Activated CD4-positive, alpha-beta T cell treated with anti-CD3 and anti-CD28 coated beads, Interleukin-2, amount 10 ng/mL, durations not matched to agents 24 days and 14 days (primary cell): ENCODE results near the gene ORM2. TPM values are rescaled to one million over a fixed set of nuclear protein-coding genes. Genes with fewer than 3 reads are reported as not detected.
A peak's percentile ranks its signal among the peaks of the same experiment; 100 is the strongest.

Experiments used
- DNase-seq: peaks from one replicate; pipeline ENCODE4 v3.0.0; 2022
- H3K27ac Mint-ChIP-seq: one replicate; pipeline ENCODE4 v1.8.0; 2022; ENCODE audit warnings: mild to moderate bottlenecking, mixed read lengths
- H3K27me3 Mint-ChIP-seq: one replicate; pipeline ENCODE4 v1.8.0; 2022; ENCODE audit warnings: mixed read lengths
- H3K36me3 Mint-ChIP-seq: one replicate; pipeline ENCODE4 v1.8.0; 2022; ENCODE audit warnings: low read depth, mild to moderate bottlenecking, mixed read lengths
- H3K4me1 Mint-ChIP-seq: one replicate; pipeline ENCODE4 v1.8.0; 2021; ENCODE audit warnings: mixed read lengths
- H3K4me3 Mint-ChIP-seq: one replicate; pipeline ENCODE4 v1.8.0; 2022; ENCODE audit warnings: mild to moderate bottlenecking, moderate library complexity, mixed read lengths
- H3K9me3 Mint-ChIP-seq: one replicate; pipeline ENCODE4 v1.8.0; 2021; ENCODE audit warnings: mixed read lengths
- intact Hi-C: fragments of 100-400 bp; cut with micrococcal nuclease; formaldehyde crosslinking; loops from one replicate; pipeline ENCODE4 v1.15.1; 2023
- total RNA-seq: library from RNA; stranded (reverse); gene quantifications from 2 replicates; pipeline ENCODE4 v1.2.3, GENCODE V29; 2022

ORM2 gene
- total RNA-seq, 1 donor from 2014 or later = not detected

DNA sequence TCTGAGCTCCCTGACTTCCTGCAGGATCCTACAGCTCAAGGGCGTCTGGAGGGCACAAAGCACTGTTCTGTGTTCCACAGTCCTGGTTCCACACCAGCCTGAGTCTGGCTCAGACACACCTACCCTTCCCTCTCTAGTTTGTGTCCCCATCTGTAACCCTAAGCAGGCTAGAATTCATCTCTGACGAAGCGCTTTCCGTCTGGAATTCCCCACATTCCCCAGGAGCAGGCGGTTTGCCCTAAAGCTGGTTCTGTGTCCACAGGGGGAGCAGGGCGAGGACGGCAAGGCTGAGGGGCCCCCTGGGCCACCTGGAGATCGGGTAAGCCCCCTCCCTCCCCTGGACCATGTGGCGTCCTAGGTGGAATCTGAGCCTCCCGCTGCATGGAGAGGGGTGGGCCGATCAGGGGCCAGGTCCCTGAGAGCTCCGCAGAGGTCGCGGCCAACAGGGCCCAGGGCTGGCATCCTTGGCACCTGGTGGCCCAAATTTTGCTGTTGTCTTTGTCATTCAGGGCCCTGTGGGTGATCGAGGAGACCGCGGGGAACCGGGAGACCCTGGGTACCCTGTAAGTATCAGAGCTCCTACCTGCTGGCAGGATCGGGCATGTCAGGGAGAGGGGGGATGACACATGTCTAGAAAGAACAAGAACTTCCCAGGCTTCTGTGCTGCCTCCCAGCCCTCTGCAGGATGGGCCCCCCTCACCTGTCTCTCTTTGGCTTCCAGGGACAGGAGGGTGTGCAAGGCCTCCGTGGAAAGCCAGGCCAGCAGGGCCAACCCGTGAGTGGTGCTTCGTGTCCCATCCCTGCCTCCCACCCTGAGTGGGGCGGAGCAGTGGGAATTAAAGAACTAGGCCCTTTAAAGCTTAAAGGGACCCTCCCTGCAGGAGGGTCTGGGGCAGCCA lies 41.2 kb upstream of the ORM2 start:
- Mint-ChIP-seq H3K4me3 (no peak overlapping the region), H3K9me3 (no peaks in the 10 kb centered on the region), H3K36me3 (no peaks in the 10 kb centered on the region), H3K4me1 (peaks cover 3% of the 10 kb centered on the region), H3K27me3 (peaks cover 2% of the 10 kb centered on the region), H3K27ac (no peak overlapping the region)
- no peak for DNase-seq
- intact Hi-C loops = no loop called here

DNA sequence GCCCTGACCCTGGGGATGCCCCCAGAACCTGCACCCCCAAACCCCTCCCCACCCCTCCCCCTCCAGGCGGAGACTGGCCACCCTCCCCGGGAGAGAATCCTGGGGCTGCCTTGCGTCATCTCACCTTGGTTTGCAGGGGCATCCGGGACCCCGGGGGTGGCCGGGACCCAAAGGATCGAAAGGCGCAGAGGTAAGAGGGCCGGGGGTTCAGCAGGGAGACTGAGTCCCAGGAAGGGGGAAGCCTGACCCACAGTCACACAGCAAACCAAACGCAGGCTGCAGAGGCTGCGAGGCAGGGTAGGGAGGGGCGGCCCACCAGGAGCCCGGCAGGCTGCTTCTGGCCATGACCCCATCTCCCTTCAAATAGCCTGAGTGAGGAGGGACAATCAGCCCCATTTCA lies 40.6 kb upstream of the ORM2 start:
- peaks cover 2% of the 10 kb centered on the region for H3K27me3 Mint-ChIP-seq
- no peaks in the 10 kb centered on the region for H3K9me3 Mint-ChIP-seq
- H3K36me3 Mint-ChIP-seq = no peaks in the 10 kb centered on the region
- no peak overlapping the region for H3K27ac Mint-ChIP-seq
- H3K4me3 Mint-ChIP-seq = no peak overlapping the region
- DNase-seq = no peak
- intact Hi-C loops = no loop called here
- peaks cover 3% of the 10 kb centered on the region for H3K4me1 Mint-ChIP-seq

DNA sequence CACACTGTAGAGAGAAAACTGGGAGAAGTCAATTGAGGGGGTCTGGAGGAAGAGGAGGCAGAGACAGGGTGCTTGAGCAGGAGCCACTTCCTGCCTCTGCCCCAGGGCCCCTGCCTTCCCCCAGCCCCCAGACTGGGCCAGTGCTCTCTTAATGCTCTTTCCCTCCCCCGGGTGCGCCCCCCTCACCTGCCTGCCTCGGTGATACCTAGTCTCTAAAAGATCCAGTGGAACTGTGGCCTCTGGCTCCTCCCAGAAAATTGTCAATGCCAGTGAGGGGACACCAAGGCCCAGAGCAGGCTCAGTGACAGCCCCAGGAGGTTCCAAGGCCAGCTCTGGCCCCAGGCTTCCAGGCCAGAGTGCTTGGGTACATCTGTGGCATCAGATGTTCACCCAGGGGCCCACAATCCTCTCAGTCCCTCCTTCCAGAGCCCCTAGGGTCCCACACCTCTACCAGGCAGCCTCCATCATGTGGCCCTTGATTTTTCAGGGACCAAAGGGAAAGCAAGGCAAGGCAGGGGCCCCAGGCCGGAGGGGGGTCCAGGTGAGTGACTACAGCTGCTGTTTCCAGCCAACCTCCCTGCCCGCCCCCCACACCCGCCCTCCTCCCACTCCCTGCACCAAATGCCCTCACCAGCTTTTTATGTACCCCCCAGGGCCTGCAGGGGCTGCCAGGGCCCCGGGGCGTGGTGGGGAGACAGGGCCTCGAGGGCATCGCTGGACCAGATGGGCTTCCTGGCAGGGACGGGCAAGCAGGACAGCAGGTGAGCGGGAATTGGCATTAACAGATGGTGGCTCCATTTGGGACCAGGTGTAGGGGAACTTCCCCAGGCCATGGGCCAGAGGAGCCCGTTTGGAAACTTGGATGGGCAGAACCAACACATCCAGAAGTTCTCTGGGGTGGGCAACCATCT lies 39.8 kb upstream of the ORM2 start:
- Mint-ChIP-seq H3K27ac (no peak overlapping the region), H3K9me3 (peaks cover under 1% of the 10 kb centered on the region), H3K4me3 (no peak overlapping the region), H3K36me3 (peaks cover 2% of the 10 kb centered on the region), H3K4me1 (peaks cover 3% of the 10 kb centered on the region), H3K27me3 (peaks cover 2% of the 10 kb centered on the region)
- intact Hi-C loops = loop anchor here (1.0 to 10.0 kb wide), 2 partner anchors 208 to 485 kb away; no protein-coding TSS in a partner anchor
- no peak for DNase-seq

DNA sequence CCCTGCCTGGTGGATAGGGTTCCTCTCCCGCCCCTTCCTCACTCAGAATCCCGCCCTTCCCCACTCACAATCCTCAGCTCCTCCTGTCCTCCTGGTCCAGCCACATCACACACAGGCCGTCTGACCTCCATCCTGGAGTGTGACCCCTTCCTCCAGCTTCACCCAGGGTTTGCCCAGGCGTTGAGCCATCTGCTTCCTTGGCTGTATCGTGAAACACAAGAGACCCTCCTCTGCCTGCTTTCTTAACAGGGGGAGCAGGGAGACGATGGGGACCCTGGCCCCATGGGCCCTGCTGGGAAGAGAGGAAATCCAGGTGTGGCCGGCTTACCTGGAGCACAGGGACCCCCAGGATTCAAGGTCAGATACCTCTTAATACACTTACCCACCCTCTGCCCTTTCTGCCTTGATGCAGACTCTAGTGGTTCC lies 39.1 kb upstream of the ORM2 start:
- H3K36me3 Mint-ChIP-seq = peaks cover 2% of the 10 kb centered on the region
- DNase-seq = no peak
- H3K9me3 Mint-ChIP-seq = peaks cover 3% of the 10 kb centered on the region
- peaks cover 3% of the 10 kb centered on the region for H3K4me1 Mint-ChIP-seq
- H3K4me3 Mint-ChIP-seq = no peak overlapping the region
- intact Hi-C loops = loop anchor here (1.0 to 10.0 kb wide), 2 partner anchors 208 to 486 kb away; no protein-coding TSS in a partner anchor
- peaks cover 2% of the 10 kb centered on the region for H3K27me3 Mint-ChIP-seq
- no peak overlapping the region for H3K27ac Mint-ChIP-seq

DNA sequence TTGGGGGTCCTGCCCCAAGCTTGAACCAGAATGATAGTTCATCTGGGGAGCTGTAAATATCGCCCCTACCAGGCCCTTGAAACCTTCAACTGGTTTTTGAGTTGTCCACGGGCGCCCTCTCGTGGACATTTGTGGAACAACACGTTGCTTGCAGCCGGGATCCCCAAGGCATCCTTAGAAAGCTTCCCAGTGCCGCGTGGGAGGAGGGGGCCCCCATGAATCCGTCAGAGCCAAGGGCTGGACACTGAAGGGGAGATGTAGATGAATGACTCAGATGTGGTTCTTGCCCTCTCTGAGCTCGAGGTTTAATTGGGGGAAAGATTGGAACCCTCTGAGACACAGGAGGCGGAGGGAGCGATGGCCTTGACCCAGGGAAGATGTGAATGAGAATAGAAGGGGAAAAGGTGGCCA lies 38.6 kb upstream of the ORM2 start:
- no peak overlapping the region for H3K27ac Mint-ChIP-seq

DNA sequence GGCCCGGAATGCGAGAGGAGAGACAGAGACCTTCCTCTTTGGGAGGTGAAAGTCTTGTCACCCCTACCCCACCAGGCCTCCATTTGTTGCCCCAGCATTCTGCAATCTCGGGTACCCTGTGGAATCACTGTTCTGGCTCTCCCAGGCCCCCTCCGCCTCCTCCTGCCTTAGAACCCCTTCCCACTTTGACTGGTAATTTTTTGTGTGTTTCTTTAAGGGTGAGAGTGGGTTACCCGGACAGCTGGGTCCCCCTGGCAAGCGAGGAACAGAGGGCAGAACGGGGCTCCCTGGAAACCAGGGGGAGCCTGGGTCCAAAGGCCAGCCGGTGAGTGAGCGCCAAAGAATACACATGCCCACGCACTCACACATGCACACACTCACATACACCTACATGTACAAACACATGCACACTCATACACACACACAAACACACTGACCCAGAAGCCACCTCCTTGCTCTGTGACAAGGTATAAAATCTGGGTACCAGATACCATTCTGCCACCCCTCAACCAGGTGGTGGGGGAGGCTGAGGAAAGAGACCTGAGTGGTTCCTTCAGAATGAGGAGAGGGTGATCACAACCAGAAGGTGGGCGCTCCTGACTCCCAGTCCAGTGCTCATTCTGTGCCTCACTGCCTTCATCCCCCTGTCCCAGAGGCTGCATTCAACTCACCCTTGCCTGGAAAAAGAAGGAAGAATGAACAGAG lies 37.6 kb upstream of the ORM2 start:
- no peak for DNase-seq
- H3K4me1 Mint-ChIP-seq = peaks cover 3% of the 10 kb centered on the region

More for the DNA sequence above, 38.6 kb upstream of the ORM2 start:
- peaks cover 2% of the 10 kb centered on the region for H3K27me3 Mint-ChIP-seq
- intact Hi-C loops = loop anchor here (1.0 to 10.0 kb wide), 3 partner anchors 136 to 486 kb away; partner anchors contain the start of gene COL27A1
- H3K4me3 Mint-ChIP-seq = no peak overlapping the region
- peaks cover 3% of the 10 kb centered on the region for H3K4me1 Mint-ChIP-seq
- peaks cover 6% of the 10 kb centered on the region for H3K36me3 Mint-ChIP-seq
- peak; percentile 91 for DNase-seq
- H3K9me3 Mint-ChIP-seq = peaks cover 7% of the 10 kb centered on the region

DNA sequence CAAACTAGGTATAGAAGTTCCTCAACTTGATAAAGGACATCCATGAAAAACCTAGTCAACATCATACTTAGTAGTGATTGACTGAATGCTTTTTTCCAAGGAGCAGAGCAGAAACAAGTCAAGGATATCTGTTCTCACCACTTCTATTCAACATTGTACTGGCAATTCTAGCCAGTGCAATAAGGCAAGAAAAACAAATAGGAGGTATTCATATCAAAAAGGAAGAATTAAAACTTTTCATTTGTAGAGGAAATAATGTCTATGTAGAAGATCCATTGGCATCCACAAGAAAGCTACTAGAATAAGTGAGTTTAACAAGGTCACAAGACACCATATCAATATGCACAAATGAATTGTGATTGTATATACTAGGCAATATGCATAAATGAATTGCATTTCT lies 35.0 kb upstream of the ORM2 start:
- H3K27ac Mint-ChIP-seq = no peak overlapping the region
- H3K4me3 Mint-ChIP-seq = no peak overlapping the region
- H3K9me3 Mint-ChIP-seq = peaks cover 7% of the 10 kb centered on the region
- H3K36me3 Mint-ChIP-seq = peaks cover 6% of the 10 kb centered on the region
- H3K4me1 Mint-ChIP-seq = peaks cover 3% of the 10 kb centered on the region
- no peak for DNase-seq
- H3K27me3 Mint-ChIP-seq = peaks cover 2% of the 10 kb centered on the region
- intact Hi-C loops = loop anchor here (10.0 kb wide), 1 partner anchor 490 kb away; no protein-coding TSS in a partner anchor

More for the DNA sequence above, 37.6 kb upstream of the ORM2 start:
- peaks cover 7% of the 10 kb centered on the region for H3K9me3 Mint-ChIP-seq
- intact Hi-C loops = loop anchor here (1.0 to 10.0 kb wide), 3 partner anchors 137 to 487 kb away; partner anchors contain the start of gene COL27A1
- H3K4me3 Mint-ChIP-seq = no peak overlapping the region
- peaks cover 6% of the 10 kb centered on the region for H3K36me3 Mint-ChIP-seq
- no peak overlapping the region for H3K27ac Mint-ChIP-seq
- peaks cover 2% of the 10 kb centered on the region for H3K27me3 Mint-ChIP-seq

DNA sequence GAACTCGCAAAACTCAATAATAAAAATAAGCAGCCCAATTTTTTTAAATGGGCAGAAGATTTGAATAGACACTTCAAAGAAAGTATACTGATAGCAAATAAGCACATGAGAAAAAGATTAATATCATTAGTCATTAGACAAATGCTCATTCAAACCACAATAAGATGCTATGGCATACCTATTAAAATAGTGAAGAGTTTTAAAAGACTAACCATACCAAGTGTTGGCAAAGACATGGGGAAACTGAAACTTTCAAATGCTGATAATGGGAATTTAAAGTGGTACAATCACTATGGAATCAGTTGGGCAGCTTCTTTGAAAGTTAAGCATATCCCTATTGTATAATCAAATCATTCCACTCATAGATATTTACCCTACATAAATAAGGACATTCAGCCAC lies 33.3 kb upstream of the ORM2 start:
- peaks cover 2% of the 10 kb centered on the region for H3K27me3 Mint-ChIP-seq
- H3K4me3 Mint-ChIP-seq = no peak overlapping the region
- no peak for DNase-seq
- H3K27ac Mint-ChIP-seq = no peak overlapping the region
- intact Hi-C loops = loop anchor here (10.0 kb wide), 1 partner anchor 492 kb away; no protein-coding TSS in a partner anchor
- no peaks in the 10 kb centered on the region for H3K4me1 Mint-ChIP-seq
- peaks cover 7% of the 10 kb centered on the region for H3K9me3 Mint-ChIP-seq
- H3K36me3 Mint-ChIP-seq = peaks cover 6% of the 10 kb centered on the region

DNA sequence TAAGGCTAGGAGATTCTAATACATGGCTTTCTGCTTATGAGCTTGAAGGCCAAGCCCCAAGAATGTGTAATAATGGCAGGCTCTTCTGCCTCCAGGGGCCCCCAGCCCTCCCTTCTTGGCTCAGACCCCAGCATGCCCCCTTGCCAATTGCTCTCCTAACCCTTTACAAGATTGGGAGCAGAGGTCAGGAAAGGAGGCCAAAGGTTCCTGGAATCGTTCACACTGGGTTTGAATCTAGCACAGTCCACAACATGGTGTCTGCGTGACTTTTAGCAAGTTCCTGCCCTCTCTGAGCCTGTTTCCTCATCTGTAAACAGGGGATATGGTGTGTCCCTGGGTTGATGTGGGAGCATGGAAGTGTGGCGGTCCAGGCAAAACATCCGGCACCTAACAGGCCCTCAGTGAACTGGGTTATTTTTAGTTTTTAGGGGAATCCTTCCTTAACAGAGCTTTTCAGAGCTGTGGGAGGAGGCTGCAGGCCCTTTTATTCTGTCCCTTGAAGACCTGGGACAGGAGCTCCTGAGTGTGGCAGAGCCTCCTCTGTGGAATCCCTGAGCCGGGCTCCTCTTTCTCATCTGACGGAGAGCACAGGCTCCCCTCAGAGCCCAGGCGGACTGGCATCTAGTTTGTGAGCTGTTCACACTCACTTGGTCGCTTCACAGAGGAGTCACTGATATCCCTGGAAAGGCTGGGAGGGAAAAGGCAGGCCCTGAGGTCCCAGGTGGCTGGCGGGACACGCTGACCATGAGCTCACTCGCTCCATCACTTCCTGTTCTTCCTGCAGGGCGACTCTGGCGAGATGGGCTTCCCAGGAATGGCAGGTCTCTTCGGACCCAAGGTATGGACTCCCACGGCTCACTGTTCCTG lies 30.1 kb upstream of the ORM2 start:
- H3K4me3 Mint-ChIP-seq = no peak overlapping the region
- intact Hi-C loops = loop anchor here (10.0 kb wide), 1 partner anchor 495 kb away; no protein-coding TSS in a partner anchor
- no peaks in the 10 kb centered on the region for H3K4me1 Mint-ChIP-seq
- no peak for DNase-seq
- H3K9me3 Mint-ChIP-seq = peaks cover 7% of the 10 kb centered on the region
- H3K27ac Mint-ChIP-seq = no peak overlapping the region
- H3K27me3 Mint-ChIP-seq = no peaks in the 10 kb centered on the region
- H3K36me3 Mint-ChIP-seq = peaks cover 6% of the 10 kb centered on the region

DNA sequence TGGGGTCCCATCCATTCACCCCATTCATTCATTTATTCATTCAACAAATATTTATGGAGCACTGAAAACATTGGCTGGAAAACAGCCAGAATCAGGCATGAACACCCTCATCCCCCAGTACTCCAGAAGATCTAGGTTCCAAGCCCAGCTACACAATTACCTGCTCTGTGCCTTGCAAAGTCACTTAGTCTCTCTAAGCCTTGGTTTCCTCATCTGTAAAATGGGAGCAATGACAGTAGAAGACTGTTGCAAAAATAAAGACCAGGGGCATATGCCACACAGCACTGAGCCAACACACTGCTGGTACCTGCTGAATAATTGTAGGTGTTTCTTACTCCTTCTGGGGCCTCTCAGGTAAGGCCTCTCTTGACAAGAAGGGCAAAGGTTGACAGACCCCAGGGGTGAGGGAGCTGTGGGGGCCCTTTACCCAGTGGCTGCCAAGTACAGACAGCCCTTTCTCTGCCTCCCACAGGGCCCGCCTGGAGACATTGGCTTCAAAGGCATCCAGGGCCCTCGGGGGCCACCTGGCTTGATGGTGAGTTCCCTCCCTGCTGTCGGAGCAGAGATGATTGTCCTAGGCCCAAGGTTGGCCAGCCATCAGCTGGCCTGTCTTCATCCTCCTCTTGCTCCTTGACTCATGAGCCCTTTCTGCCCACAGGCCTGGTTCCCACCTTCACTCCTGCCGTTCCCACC lies 29.4 kb upstream of the ORM2 start:
- Mint-ChIP-seq H3K4me1 (no peaks in the 10 kb centered on the region), H3K27ac (no peak overlapping the region), H3K36me3 (peaks cover 4% of the 10 kb centered on the region), H3K4me3 (no peak overlapping the region), H3K9me3 (peaks cover 4% of the 10 kb centered on the region), H3K27me3 (no peaks in the 10 kb centered on the region)
- intact Hi-C loops = no loop called here
- no peak for DNase-seq

DNA sequence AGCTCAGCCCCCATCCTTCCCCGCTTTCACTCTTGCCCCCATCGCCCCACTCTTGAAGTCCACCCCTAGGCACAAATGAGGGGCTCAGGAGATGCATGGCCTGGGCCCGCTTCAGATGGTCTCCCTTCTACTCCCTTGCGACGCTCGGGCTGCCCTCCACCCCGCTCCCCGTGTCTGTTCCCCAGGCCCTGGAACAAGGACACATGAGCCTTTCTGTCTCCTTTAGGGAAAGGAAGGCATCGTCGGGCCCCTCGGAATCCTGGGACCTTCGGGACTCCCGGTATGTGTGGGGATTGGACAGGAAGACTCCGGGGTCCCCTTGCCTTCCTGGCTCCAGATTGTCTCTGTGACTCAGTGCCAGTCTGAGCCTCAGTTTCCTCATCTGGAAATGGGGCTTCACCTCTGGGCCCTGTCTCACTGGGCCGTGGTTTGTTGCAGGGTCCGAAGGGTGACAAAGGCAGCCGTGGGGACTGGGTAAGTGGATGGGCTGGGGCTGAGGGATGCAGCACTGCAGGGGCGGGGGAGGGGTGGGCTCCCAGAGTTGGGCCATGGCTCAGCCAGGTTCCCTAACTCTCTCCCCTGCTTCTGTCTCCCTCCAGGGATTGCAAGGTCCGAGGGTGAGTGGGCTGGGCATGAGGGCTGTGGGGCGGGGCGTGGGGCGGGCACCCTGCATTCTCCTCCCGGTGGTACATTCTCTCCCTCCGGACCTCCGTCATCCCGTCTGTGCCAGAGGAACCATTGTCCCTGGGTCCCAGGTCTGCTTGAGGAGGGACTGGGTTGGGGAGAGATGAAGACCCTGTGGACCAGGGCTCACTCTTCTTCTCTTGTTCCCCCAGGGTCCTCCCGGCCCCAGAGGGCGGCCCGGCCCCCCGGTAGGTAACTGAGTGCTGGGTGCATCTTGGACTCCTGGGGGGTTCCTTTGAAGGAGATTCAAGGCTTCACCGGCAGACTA lies 28.5 kb upstream of the ORM2 start:
- no peak overlapping the region for H3K27ac Mint-ChIP-seq
- no peak for DNase-seq
- H3K36me3 Mint-ChIP-seq = no peaks in the 10 kb centered on the region
- no peaks in the 10 kb centered on the region for H3K27me3 Mint-ChIP-seq
- no peaks in the 10 kb centered on the region for H3K4me1 Mint-ChIP-seq
- no peak overlapping the region for H3K4me3 Mint-ChIP-seq
- H3K9me3 Mint-ChIP-seq = no peaks in the 10 kb centered on the region
- intact Hi-C loops = no loop called here
